NCI-H1105 (cell line): ENCODE results near the gene GLUL.
"Not testable (repeated sequence)": the region's sequence is repeated elsewhere in the genome, so short reads cannot be mapped to it uniquely, and the experiment has no call there.

Source experiments
- DNase-seq: peaks from one replicate; lab custom pipeline; 2025; lab: John Stamatoyannopoulos, UW

The GLUL gene

DNA sequence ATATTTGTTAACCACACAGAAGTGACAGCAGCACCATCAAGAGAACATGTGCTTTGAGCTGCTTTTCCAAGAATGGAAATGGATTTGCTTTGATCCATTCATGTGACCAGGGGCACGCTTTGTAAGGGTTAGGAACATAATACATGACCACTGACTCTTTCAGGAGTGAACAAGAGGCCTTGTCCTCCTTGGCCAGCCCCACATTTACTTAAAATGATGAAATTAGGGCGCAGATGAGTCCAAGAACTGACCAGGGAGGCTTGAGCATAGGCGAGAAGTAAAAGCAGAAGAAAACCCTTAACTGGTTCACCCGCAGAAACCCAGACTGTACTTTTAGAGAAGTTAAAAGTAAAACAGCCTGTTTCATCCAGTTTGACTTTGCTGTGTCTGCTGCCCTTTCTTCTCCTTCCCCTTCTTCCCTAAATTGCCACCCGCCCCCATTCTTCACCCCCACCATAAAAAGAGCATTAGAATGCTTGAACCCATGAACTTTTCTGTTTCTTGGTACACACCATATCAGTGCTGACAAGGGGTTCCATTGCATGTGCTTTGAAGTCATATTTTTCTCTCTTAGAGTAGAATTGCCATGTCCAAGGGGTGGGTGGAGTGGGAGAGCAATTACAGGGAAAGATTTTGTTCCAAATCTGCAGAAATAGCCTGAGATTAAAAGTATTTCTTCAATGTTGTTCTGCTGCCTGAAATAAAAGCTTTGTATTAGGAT lies 2.6 kb upstream of the GLUL start:
- no peak for DNase-seq

GRCh38 chr1:182392050-182393028 lies 749 bp upstream of the GLUL start:
- no peak for DNase-seq

- DNase-seq: no peak
These were observed 595 bp downstream of the GLUL start for GRCh38 chr1:182391028-182391361.

DNA sequence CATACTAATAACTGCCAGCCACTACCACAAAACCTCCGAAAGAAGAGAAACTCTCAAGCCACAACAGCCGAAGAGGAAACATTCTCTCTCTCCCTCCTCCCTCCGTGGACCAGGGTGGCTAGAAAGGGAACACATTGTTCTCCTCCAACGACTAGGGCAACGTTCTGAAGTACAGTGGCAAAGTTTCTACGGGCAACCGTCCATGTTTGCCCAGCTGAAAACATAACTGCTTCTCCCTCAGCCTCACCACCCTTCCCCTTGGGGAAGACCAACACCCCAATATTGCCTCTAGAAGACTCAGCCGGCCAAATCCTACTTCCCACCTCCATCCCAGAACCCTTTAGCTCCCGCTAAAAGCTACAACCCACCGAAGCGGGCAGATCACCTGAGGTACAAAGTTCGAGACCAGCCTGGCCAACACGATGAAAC lies 2.0 kb downstream of the GLUL start:
- DNase-seq: no peak

- no peak for DNase-seq
These were observed 3.0 kb downstream of the GLUL start for GRCh38 chr1:182388392-182389134.

DNA sequence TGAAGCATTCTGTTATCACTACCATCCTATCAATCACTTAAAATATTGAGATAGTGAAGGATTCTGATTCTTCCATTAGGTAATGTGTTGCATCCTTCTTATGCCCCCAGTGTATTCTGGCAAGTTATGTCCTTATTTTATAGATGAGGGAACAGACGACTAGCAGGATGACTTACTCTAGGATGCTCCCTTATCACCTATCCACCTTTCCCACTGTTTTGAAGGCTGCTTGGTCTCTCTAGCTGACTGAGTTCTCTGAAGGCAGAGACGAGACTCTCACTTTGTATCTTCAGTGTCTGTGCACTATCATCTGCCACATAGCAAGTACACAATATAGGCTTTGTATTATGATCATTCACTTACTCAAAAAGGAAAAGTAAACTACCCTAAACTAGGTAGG lies 4.0 kb downstream of the GLUL start:
- DNase-seq: no peak

DNA sequence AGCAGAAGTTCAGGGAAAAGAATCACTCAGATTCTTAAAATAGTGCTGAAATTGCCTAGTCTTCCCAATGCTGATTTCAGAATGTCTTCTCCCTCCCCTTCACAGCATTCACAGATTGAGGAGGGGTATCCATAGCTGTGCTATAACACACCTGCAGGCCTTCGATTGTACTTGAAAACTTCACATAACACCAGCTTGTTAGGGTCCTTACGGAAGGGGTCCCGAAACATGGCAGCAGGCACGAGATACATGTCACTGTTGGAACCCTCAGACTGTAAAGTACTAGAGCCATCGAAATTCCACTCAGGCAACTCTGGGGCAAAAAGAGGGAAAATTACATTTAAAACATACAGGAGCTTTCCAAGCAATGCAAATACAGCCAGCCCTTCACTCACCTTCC lies 4.6 kb downstream of the GLUL start:
- DNase-seq: no peak

GRCh38 chr1:182385885-182386853 lies 5.4 kb downstream of the GLUL start:
- no peak for DNase-seq

GRCh38 chr1:182384387-182384960 lies 7.1 kb downstream of the GLUL start:
- no peak for DNase-seq

GRCh38 chr1:182383934-182384333 lies 7.7 kb downstream of the GLUL start:
- no peak for DNase-seq

- no peak for DNase-seq
These were observed 8.4 kb downstream of the GLUL start for GRCh38 chr1:182383037-182383661.

DNA sequence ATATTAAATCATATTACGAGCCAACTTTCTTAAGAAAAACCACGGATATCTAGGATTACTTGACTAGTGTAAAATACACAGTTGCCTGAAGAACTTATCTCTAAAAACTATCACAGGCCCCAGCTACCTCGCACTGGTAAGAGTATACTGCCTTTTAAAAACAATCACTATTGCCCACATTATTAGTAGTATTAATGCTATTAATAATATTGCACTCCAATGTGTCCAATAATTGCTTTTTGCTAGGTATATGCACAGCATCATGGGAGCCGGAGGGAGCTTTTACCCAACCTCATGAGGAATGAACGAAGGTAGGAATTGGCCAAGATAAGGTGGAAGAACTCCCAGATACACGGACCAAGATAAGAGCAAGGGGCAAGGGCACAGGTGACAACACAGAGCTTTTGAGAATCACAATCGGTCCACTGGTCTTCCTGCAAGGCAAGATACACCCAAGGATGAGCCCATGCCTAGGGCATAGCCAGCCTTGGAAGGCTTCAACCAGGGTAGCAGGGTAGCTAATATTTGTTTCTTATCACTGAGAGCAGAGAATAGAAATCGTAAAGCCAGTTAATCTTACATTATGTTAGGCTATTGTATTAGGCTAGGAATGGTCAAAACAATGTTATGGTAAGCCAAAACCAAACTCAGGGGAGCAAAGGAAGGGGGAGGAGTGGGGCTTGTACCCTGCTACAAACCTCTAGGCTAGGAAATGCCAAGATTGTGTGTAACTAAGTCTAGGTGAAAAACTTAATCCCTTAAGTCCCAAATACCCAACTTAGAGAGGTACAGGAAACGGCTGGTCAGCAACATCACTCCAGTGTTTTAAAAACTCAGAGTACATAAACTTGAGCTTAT lies 9.4 kb downstream of the GLUL start:
- no peak for DNase-seq

GRCh38 chr1:182380199-182380598 lies 11.4 kb downstream of the GLUL start:
- no peak for DNase-seq

- DNase-seq: not testable (repeated sequence)
These were observed 11.8 kb downstream of the GLUL start for GRCh38 chr1:182379781-182380180.

- no peak for DNase-seq
These were observed 14.5 kb downstream of the GLUL start for GRCh38 chr1:182376936-182377574.

GRCh38 chr1:182374101-182374834 lies 17.3 kb downstream of the GLUL start:
- DNase-seq: no peak

- no peak for DNase-seq
These were observed 21.1 kb downstream of the GLUL start for GRCh38 chr1:182370532-182370931.

- DNase-seq: no peak
These were observed 22.7 kb downstream of the GLUL start for GRCh38 chr1:182368903-182369302.
